Activated CD4-positive, alpha-beta T cell treated with anti-CD3 and anti-CD28 coated beads, Interleukin-2, amount 50 U/mL, for 4 hours (primary cell): ENCODE data around the gene NTSR1.

Source experiments
- DNase-seq, 2 experiments: peaks; one replicate each; pipeline ENCODE4 v3.0.0-alpha.2; 2020

The NTSR1 gene

DNA sequence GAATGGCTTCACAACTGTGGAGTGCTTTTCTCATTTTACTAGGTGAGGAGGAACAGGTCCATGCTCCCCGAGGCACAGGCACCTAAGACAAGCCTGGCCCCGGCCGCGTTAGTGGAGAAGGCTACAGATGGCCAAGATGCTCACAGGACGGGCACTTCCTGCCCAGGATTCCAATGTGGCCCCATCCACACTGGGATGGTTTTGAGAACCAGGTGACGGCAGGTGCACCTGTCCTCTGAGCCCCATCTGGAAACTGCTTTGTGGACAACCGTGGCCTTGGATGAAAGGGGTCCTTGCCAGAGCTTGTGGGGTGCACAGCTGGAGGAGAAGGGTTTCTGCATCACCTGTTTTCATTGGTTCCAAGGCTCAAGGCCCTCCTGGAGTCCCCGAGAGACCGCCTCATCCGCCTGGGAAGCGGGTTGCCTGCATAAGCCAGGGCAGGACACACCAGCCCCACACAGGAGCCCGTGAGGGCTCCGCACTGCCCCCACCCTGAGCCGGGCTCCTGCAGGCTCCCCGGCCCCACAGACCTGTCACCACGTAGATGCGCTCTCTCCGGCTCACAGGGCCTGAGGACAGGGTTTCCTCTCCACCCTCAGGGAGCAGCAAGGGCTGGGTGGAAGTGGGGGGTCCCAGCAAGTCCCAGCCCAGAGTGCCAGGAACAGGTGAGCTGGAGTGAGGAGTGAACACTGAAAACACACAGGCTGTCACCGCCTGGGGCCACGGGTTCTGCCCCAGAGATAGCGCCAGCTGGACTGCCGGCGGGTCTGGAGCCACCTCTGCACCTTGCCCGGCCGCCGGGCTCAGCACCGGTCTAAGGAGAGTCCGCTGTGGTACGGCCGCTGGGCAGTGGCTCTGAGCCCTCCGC lies 18.3 kb downstream of the NTSR1 start:
- DNase-seq, result no peak

DNA sequence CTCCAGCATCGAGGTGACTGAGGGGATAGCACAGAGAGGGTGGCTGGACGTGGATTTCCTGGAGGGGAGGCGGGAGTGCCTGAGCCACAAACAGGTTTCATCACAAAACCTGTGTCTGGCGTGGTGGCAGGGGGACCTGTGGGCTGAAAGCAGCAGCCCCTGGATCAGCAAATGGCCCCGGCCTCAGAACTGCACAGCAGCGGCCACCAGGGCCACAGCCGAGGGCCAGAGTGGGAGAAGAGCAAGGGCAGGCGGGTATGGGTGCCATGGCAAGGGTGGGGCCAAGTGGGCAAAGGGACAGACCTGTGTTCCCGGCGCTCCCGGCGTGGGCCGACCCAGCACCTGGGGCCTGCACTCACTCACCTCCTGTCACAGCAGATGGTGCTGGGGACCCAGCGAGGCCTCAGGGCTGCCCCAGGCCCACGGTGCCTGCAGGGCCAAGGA lies 19.0 kb downstream of the NTSR1 start:
- DNase-seq, result no peak

DNA sequence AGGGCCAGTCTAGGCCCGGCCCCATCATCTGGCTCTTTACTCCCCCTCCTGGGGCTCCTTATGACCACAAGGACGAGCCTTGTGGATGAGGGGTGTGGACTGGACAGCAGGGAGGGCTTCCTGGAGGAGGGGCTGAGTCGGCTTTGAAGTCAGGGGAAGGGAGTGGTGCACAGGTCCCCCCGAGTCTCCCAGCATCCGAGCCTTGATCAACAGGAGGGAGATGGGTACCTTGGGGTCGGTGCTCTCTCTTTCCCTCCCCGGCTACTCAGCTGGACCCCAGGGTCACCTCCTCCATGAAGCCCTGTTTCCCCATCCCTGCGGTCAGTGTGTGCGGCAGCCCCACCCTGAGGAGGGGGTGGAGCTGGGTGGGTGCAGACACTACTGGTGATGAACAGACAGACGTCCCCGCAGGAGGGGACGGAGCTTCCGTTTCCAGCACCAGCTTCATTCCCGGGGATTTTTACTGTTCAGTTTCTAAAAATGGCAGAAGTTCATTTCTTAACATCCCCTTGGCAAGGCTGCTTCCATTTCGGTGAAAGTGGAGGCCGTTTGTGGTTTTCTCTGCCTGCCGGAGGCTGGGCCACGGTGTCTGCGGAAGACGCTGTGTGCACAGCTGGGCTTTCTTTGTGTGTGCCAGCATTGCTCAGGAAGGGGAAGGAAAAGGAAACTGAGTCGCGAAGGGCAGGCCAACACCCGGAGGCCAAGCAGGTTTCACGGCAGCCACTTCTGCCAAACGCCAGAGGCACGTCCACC lies 19.6 kb downstream of the NTSR1 start:
- no peak for DNase-seq

DNA sequence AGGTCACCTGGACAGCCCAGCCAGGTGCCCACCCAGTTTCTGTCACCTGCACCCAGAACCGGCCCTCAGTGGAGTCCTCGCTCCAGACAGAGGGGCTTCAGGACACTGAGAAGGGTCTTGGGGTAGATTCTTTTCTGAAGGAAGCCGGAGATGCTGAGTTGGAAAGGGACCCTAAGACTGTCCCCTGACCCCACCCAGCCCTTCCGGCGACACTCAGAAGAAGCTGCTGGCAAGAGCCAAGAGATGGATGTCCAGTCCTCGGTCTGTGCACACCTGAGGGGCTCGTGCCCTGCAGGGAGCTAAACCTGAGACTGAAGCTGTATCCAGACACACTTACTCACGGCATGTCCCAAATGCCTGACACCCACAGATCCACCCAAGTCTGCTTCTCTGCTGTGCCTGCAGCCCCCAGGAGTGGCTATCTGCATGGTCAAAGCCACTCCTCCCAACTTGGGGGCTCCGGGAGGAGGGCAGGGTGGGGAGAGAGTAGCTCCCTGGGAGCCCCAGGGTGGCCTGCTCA lies 20.2 kb downstream of the NTSR1 start:
- DNase-seq, result no peak

DNA sequence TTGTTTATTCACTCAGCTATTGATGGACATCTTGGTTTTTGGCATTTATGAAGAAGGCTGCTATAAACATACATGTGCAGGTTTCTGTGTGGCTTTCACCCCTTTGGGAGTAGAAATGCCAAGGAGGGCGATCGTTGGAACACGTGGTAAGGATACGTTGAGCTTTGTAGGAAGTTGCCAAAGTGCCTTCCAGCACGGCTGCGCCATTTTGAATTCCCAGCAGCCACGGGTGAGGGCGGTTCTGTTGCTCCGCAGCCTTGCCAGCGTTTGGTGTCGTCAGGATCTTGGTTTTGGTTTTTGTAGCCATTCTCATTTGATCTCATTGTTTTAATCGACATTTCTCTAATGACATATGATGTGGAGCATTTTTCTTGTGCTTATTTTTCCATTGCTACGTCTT lies 21.8 kb downstream of the NTSR1 start:
- DNase-seq, result no peak

DNA sequence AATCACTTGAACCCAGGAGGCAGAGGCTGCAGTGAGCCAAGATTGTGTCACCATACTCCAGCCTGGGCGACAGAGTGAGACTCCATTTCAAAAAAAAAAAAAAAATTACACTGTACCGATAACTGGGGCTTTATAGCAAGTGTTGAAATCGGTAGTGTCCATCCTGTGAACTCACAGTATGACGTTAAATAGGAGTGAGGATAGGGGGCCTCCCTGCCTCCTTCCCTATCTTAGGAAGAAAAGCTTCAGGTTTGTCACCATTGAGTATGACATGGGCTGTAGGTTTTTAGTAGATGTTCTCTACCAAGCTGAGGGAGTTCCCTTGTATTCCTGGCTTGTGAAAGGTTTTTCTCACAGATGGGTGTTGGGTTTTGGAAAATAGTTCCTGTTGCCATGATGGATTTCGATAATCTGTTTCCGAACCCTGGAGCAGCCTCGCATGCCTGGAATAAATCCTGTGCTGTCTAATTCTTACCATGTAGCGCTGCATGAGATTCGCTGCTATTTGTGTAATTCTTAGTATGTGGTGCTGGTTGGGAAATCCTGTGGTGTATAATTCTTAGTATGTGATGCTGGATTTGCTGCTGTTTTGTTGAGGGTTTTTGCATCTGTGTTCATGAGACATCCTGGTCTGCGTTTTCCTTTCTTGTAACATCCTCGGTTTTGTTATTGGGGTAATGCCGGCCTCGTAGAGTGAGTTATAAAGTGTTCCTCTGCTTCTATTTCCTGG lies 23.6 kb downstream of the NTSR1 start:
- DNase-seq, result no peak

DNA sequence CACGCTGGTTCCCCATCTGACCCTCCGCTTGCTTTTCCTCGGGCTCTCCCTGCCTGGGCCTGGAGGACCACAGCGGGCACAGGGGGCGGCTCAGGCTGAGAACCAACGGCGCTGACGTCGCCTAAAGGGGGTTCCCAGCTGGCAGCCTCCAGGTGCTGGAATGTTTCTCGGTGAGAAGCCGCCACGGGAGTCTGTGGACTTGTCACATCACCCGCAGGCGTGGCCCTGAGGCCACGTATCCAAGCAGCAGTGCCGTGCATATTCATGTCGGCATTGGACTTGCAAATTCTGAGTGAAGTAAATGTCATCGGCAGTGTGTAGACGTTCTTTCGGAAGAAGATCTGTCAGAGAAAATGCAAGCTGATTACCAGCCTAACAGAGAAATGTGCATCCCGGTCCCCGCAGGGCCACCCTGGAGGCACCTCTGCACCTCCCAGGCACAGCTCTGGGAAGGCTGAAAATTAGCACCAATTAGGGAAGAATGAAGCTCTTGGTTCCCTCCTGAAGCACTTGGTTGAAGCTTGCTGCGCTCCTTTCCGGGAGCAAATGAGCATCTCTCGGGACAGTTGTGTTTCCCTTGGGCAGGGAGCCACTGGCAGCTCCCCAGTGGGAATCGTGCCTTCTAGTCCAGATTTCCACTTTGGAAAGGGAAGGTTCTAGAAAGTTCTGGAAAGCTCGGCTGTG lies 24.3 kb downstream of the NTSR1 start:
- DNase-seq, result no peak

DNA sequence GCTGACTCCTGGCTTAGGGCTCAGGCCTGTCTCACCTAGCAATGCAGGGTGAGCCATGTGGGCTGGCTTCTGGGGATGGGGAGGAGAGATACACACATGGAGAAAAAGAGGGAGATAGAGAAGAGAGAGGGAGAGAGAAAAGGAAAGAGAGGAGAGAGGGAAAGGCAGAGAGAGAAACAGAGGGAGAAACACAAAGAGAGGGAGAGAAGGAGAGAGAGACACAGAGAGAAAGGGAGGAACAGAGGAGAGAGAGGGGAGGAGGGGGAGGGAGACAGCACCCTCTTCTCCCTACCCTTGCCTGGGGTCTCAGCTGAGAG lies 24.8 kb downstream of the NTSR1 start:
- DNase-seq, result no peak

DNA sequence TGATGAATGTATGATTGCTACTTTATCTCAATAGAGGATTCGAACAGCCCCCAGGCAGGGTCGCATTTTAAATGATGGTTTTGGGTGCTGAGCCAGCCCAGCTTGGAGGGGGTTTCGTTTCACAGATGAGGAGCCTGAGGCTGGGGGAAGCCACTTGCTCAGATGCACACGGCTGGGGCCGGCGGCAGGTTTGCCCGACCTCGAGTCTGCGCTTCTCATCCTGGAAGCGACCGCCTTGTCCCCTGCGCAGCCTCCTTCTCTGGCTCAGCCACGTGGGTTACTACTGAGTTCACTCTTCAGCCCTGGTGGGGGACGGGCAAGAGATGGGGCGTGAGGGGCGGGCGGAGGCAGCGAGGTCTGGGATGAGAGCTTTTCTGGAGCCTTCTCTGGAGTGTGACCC lies 25.3 kb downstream of the NTSR1 start:
- no peak for DNase-seq

DNA sequence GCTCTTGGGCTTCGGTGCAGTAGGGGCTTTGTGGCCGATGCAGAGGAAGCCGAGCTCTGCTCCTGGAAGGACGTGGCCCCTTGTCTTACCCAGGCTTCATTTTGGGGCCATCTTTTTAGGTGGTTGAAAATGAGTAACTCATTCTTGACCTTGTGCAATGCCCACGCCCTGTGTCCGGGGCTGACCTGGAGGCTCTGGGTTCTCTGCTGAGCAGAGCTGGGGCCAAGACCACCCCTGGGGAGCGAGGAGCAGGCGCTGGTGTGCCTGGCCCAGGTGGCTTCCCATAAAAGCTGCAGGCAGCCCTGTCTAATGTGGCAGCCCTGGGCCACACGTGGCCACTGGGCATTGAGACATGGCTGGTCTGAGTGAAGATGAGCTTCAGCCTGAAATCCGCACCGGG lies 25.7 kb downstream of the NTSR1 start:
- no peak for DNase-seq

DNA sequence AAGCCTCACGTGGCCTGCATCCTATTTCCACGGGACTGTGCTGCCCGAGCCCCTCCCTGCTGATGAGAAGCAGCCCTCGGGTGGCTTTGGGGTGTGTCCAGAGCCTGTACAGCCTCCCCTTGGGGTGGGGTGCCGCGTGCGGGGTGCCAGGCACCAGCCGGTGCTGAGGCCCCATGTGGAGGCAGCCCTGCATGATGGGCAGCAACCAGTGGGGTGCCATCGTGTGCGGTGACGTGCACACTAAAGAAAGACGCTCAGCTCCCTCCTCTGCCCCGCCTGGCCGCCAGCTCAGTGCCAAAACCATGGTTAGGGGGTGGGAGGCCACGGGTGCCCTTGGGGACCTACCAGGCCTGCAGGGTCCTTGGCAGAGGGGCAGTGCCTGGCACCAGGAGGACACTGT lies 26.2 kb downstream of the NTSR1 start:
- no peak for DNase-seq

DNA sequence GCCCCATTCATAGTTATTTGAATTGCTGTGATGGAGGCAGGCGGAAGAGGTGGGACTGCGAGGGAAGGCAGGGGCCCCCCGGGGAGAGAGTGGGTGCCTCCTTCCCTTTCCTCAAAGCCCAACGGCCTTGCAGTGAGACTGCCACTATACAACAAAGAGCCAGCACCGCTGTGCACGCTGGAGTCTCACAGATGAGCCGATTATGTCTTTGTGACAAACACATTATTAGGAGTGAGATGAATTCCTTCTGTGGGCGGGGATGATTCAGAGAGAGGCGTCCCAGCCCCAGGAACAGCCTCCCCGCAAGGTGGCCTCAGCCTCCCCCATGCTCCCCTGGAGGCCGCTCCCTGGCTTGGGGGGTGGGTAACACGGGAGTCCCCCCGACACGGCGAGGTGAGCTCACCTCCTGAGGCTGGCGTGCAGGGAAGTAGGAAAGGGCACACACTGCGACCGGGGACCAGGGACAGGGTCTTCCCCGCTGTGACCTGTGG lies 26.7 kb downstream of the NTSR1 start:
- peak; percentile 18 to 27 for DNase-seq

DNA sequence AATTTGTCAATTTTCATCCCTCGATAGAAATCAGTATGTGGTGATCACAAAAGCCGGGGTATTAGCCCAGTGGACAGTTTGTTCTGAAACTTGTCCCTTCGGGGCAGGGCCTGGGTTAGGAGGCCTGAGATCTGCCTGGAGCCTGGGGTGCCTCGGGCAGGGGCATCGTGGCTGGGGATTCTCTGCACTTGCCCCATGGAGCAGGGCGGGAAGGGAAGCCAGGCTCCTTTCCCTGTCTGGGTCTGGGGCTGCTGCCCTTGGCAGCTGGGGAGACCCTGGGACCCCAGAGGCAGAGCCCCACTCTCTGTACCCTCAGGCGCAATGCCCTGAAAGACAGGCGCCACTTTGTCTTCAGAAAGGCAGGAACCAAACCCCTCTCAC lies 27.4 kb downstream of the NTSR1 start:
- DNase-seq, result no peak

DNA sequence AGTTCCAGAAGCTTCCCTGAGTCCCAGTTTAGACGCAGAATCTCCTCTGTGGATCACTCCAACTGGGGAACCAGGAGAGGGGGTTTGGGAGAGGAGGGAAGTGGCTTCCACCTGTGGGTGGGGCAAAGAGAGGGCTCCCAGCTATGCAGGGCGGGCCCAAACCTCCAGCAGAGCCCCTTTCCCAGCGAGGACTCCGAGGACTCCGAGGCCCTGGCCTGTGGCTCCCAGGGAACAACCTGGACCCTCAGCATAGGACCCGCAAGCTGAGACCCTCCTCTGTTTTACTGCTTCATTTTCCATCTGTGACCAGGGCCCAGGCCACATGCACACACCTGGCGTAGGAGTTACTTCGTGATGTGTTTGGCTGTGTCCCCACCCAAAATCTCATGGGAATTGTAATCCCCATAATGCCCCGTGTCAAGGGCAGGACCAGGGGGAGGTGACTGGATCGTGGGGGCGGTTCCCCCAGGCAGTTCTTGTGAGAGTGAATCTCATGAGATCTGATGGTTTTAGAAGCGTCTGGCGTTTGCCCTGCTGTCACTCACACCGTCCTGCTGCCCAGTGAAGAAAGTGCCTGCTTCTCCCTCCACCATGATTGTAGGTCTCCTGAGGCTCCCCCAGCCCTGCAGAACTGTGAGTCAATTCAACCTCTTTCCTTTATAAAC lies 27.9 kb downstream of the NTSR1 start:
- no peak for DNase-seq

DNA sequence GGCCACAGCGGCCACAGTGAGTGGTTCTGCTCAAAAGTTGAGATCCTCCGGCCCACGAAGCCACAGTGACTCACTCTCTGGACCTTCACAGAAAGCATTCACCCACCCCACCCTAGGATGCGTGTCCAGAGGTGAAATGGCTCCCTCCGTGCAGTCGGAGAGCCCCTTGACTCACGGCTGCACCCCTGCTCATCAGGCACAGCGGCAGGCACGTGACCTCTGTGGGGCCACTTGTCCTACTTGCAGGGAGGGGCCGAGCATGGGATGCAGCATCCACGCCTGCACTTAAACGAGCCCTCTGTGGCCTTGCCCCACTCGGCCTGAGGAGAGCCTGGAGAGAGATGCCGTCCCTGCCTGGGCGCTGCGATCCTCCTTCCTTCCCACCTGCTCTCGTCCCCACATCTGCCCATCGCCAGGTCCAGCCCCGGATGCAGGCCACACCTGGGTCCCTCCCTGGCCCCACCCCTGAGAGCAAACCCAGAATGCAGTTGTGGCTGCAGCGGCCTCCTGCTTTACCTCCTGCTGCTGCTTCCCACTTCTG lies 28.7 kb downstream of the NTSR1 start:
- no peak for DNase-seq

DNA sequence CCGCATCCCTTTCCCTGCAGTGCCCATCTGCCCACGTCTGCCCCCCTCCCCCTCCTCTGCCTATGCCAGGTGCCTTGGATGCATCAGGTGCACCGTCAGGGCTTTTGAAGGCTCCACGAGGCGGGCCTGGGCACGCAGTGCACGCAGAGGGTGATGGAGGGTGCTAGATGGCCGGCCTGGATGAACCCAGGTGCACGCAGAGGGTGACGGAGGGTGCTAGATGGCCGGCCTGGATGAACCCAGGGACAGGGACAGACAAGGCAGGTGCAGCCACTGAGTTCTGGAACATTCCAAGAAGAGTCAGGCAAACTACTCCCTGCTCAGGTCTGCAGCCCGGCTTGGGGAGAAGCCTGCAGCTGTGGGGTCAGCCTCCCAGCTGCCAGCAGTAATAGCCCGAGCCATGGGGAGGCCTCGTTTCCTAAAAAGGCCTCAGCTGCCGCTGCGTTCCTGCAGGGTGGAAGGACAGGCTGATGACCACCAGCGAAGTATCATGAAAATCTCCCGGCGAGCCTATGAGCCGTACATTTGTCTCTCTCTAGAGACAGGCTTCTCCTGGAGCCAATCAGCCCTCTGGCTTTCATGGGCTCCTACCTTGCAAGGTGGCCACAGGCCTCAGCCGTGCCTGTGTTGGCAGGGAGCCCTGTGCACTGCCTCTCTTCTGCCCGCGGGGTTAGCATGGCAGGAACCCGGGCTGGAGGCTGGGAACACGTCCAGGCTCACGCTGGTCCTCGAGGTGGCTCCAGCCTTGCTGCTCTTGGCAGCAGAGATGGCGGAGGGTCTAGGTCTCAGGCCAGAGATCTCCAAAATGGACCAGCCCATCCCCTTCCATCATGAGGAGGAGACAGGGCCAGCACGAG lies 29.6 kb downstream of the NTSR1 start:
- DNase-seq, result no peak

DNA sequence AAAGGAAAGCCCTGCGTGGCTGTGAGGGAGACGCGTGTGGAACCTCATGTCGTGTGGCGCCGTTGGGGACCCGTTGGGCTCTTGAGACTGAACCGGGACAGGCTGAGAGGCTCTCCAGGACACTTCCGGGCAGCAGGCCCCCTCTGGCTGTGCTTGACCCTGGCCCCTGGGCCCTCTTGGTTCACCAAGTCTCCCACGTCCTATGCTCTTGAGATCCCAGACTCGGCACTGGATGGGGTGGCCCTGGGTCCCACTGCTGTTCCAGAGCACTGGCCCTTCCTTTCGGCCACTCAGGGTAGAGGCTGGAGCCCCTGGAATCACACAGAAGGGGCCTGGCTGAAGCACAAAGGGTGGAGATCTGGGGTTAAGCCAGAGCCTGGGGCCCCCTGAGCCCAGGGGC lies 30.4 kb downstream of the NTSR1 start:
- no peak for DNase-seq

DNA sequence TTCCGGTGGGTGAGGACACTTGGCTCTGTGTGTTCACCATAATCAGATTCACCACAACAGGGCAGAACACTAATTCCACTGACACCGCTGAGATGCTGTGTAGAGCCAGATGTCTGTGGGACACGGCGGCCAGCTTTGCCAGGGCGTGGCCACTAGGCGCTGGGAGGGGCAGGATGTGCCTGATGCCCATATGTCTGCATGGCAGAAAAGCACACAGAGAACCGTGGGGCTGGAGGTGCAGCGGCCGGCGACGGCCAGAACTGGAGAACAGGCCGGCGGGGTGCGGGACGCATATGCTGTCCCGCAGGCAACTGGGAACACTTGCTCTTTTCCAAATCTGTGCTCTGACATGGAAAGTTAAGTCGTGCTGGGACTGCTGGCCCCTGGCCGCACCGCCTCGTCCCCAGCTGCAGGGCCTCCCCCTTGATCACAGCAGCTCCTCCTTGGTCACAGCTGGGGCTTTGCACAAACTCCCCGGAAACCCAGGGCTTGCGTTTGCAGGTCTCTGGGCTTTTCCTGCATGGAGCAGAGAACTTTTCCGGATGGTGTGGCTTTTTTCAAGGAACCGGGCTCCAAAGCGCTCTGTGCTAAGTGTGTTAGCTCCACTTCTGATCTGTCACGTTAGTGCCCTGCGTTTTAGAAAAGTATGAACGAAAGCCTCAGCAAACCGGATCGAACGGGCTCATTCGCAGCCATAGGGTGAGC lies 31.1 kb downstream of the NTSR1 start:
- DNase-seq, result peak in 1 of 2 experiments; percentile 19

DNA sequence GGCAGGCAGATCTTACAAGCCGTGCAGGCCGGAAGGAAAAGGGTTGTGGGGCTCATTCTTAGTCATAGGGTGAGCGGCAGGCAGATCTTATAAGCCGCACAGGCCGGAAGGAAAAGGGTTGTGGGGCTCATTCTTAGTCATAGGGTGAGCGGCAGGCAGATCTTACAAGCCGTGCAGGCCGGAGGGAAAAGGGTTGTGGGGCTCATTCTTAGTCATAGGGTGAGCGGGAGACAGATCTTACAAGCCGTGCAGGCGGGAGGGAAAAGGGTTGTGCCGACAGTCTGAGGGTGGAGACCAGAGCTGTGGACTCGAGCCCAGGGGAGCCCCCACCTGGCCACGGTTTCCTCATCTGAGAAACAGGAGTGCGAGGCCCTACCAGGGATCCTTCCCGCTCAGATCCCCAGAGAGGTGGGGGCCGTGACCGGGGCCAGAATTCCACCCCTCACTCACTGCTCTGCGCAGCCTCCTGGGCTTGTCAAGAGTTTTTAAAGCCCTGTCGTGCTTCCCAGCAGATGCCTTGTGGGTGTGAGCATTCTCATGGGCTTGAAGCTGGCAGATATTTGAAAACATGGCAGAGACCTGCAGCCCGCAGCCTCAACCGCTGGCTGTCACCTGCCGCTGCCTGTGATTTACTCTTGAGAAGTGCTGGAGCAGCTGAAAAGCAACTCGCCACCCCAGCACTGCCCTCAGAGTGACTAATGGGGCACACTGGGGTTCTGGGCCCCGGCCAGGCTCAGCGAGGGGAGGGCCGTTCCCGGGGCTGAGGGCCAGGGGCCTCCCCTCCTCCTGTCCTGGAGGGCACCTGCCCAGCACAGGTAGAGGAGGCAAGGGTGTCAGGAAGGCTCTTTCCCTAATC lies 31.9 kb downstream of the NTSR1 start:
- peak; percentile 73 to 76 for DNase-seq
